Measurements from ENCODE around the gene GABRD. TPM values are rescaled to one million over a fixed set of nuclear protein-coding genes. Genes with fewer than 3 reads are reported as not detected.

GABRD gene
- total and polyA plus RNA-seq, 2 of the 13 experiments (the other 11 are each of a cell fraction or from before 2014, with no cell fraction given) = not detected

DNA sequence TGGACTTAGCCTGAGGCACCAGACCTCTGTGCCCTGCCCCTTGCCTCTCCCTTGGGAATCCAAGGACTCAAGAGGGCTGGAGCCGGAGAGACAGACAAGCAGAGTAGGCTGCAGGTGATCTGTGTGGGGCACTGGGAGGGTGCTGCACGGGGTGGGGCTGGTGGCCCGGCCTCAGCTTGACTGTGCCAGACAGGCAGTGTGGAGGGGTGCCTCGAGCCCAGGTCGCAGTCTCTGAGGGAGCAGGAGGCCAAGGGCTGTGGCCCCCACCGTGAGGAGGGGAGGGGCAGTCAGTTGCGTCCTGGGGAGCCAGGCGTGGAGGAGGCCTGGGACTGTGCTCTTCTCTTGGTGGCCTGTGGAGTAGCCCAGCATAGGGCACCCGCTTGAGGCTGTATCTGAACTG is 4.0 kb downstream of the GABRD start:
- Histone ChIP-seq H3K4me1 (ENCODE audit: insufficient read depth, low read length) (peaks cover 7% of the 10 kb centered on the region), H3K9ac (ENCODE audit: insufficient read depth, low read depth, low read length) (no peak overlapping the region), H3K27me3 (ENCODE audit: control insufficient read depth in 1 of 2, insufficient read depth in 2 of 2, low read length in 2 of 2) (peaks cover 29 to 89% of the 10 kb centered on the region in 2 experiments), H3K27ac (ENCODE audit: extremely low read length, insufficient read depth, low read length) (no peak overlapping the region), H3K4me2 (ENCODE audit: low read depth, low read length) (no peak overlapping the region), H3K79me2 (ENCODE audit: insufficient read depth, low read length) (no peaks in the 10 kb centered on the region), H4K20me1 (ENCODE audit: insufficient read depth, low read length) (0 out of 2 replicates have a peak, but pooled peaks cover 4% of the 10 kb centered on the region), H3K4me3 (replicated peaks in 1 of 3; ENCODE audit: insufficient read depth in 1 of 3, low read depth in 2 of 3, low read length in 3 of 3) (no peak overlapping the region), H3K36me3 (replicated peaks in 1 of 2; ENCODE audit: control insufficient read depth in 1 of 2, insufficient read depth in 2 of 2, low read length in 2 of 2) (no peaks in the 10 kb centered on the region), H3K9me3 (ENCODE audit: low read length) (no peaks in the 10 kb centered on the region), H2AFZ (ENCODE audit: low read length) (no peak overlapping the region)
- CTCF ChIA-PET (ENCODE audit: low intra/inter-chr PET ratio, low total read pairs) = no interaction called here
- BruUV-seq (replicated peaks) = no TSS peak
- DNase-seq (ENCODE audit: low spot score) = no peak
- no peak for ATAC-seq
- WGBS (ENCODE audit: low lambda C conversion rate) = 25% methylated on average over 2 of the region's 9 CpGs
- intact Hi-C loops (cut with micrococcal nuclease; ENCODE audit: unreplicated experiment) (no loop called here), in situ Hi-C loops (cut with HindIII; ENCODE audit: extremely low pct_ligation_motif_present, low pct_unique_long_range_greater_than_20kb) (no loop called here)
- FAIRE-seq = no peak
- POLR2A ChIA-PET = no interaction called here
- no peak for TF ChIP-seq KMT2A (CRISPR knock-in tag; IDR thresholded peaks at IDR 0.05)
- no peak for TF ChIP-seq NR1H2 (CRISPR knock-in tag; IDR thresholded peaks at IDR 0.05; ENCODE audit: borderline replicate concordance, low read depth)
- TF ChIP-seq, protein P1, sequence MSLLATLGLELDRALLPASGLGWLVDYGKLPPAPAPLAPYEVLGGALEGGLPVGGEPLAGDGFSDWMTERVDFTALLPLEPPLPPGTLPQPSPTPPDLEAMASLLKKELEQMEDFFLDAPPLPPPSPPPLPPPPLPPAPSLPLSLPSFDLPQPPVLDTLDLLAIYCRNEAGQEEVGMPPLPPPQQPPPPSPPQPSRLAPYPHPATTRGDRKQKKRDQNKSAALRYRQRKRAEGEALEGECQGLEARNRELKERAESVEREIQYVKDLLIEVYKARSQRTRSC (CRISPR knock-in tag; IDR thresholded peaks at IDR 0.05; ENCODE audit: low read depth) = no peak
- no peak for TF ChIP-seq ZNF468 (CRISPR knock-in tag; IDR thresholded peaks at IDR 0.05)
- no peak for TF ChIP-seq ZFX (CRISPR knock-in tag; IDR thresholded peaks at IDR 0.05; ENCODE audit: low read depth)
- TF ChIP-seq, protein P2, sequence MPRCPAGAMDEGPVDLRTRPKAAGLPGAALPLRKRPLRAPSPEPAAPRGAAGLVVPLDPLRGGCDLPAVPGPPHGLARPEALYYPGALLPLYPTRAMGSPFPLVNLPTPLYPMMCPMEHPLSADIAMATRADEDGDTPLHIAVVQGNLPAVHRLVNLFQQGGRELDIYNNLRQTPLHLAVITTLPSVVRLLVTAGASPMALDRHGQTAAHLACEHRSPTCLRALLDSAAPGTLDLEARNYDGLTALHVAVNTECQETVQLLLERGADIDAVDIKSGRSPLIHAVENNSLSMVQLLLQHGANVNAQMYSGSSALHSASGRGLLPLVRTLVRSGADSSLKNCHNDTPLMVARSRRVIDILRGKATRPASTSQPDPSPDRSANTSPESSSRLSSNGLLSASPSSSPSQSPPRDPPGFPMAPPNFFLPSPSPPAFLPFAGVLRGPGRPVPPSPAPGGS (CRISPR knock-in tag; IDR thresholded peaks at IDR 0.05) = no peak
- no peak for TF ChIP-seq ZNF264 (CRISPR knock-in tag; IDR thresholded peaks at IDR 0.05)
- no peak for TF ChIP-seq XRCC5 (optimal IDR thresholded peaks at IDR 0.05; ENCODE audit: low read length)
- TF ChIP-seq TAF15 (IDR thresholded peaks at IDR 0.05; ENCODE audit: low read depth, low read length, poor library complexity, severe bottlenecking) = no peak
- no peak for TF ChIP-seq NFIB (CRISPR knock-in tag; IDR thresholded peaks at IDR 0.05; ENCODE audit: borderline replicate concordance)
- no peak for TF ChIP-seq ZNF331 (CRISPR knock-in tag; IDR thresholded peaks at IDR 0.05)
- TF ChIP-seq ZFY (CRISPR knock-in tag; IDR thresholded peaks at IDR 0.05) = no peak
- TF ChIP-seq ZBTB7B (CRISPR knock-in tag; IDR thresholded peaks at IDR 0.05) = no peak
- TF ChIP-seq SNAPC2 (CRISPR knock-in tag; IDR thresholded peaks at IDR 0.05) = no peak
- TF ChIP-seq ZNF773 (CRISPR knock-in tag; IDR thresholded peaks at IDR 0.05; ENCODE audit: borderline replicate concordance) = no peak
- TF ChIP-seq, protein P3, sequence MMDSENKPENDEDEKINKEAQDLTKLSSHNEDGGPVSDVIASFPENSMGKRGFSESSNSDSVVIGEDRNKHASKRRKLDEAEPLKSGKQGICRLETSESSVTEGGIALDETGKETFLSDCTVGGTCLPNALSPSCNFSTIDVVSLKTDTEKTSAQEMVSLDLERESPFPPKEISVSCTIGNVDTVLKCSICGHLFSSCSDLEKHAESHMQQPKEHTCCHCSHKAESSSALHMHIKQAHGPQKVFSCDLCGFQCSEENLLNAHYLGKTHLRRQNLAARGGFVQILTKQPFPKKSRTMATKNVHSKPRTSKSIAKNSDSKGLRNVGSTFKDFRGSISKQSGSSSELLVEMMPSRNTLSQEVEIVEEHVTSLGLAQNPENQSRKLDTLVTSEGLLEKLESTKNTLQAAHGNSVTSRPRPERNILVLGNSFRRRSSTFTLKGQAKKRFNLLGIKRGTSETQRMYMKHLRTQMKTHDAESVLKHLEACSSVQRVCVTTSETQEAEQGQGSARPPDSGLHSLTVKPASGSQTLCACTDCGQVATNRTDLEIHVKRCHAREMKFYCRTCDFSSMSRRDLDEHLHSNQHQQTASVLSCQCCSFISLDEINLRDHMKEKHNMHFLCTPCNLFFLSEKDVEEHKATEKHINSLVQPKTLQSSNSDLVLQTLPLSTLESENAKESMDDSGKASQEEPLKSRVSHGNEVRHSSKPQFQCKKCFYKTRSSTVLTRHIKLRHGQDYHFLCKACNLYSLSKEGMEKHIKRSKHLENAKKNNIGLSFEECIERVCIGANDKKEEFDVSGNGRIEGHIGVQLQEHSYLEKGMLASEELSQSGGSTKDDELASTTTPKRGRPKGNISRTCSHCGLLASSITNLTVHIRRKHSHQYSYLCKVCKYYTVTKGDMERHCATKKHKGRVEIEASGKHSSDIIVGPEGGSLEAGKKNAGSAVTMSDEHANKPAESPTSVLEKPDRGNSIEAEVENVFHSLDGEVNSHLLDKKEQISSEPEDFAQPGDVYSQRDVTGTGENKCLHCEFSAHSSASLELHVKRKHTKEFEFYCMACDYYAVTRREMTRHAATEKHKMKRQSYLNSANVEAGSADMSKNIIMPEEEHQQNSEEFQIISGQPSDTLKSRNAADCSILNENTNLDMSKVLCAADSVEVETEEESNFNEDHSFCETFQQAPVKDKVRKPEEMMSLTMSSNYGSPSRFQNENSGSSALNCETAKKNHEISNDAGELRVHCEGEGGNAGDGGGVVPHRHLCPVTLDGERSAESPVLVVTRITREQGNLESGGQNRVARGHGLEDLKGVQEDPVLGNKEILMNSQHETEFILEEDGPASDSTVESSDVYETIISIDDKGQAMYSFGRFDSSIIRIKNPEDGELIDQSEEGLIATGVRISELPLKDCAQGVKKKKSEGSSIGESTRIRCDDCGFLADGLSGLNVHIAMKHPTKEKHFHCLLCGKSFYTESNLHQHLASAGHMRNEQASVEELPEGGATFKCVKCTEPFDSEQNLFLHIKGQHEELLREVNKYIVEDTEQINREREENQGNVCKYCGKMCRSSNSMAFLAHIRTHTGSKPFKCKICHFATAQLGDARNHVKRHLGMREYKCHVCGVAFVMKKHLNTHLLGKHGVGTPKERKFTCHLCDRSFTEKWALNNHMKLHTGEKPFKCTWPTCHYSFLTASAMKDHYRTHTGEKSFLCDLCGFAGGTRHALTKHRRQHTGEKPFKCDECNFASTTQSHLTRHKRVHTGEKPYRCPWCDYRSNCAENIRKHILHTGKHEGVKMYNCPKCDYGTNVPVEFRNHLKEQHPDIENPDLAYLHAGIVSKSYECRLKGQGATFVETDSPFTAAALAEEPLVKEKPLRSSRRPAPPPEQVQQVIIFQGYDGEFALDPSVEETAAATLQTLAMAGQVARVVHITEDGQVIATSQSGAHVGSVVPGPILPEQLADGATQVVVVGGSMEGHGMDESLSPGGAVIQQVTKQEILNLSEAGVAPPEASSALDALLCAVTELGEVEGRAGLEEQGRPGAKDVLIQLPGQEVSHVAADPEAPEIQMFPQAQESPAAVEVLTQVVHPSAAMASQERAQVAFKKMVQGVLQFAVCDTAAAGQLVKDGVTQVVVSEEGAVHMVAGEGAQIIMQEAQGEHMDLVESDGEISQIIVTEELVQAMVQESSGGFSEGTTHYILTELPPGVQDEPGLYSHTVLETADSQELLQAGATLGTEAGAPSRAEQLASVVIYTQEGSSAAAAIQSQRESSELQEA (CRISPR knock-in tag; IDR thresholded peaks at IDR 0.05; ENCODE audit: not compliant biosample characterization) = no peak
- TF ChIP-seq ZNF383 (CRISPR knock-in tag; IDR thresholded peaks at IDR 0.05; ENCODE audit: borderline replicate concordance) = no peak

All from HepG2 (cell line).